HG03460 (cell line): ENCODE data around the gene RBMY1D.
A peak's percentile ranks its signal among the peaks of the same experiment; 100 is the strongest.
"Not testable (repeated sequence)": the region's sequence is repeated elsewhere in the genome, so short reads cannot be mapped to it uniquely, and the experiment has no call there.

Source experiments
- ATAC-seq: cut with Tn5 transposase; IDR thresholded peaks from one replicate; pipeline ENCODE4 v1.9.1; 2021; ENCODE audit not compliant: unreplicated experiment

Gene RBMY1D

DNA sequence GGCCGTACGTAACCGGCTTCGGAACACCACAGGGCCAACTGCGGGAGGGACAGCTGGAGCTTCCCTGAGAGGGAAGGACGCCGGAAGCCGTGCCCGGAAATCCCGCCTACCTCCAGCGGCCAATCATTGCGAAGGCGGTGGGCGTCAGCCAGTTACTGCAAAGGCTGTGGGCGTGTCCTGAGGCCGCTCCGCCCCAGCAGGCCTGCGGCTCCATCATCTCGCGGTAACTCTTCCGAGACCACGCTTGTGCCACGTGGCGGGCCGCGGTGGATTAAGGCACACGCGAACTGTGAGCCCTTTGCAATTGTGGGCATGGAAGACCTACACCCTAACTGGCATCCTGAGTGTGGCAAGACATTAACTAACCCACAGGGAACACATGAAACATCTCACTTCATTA lies at the start of gene RBMY1D:
TSS of gene RBMY1D (minus strand) at position 101 of the 400 bp plus-strand sequence. CDS start 2,013 bp downstream, outside the sequence.
- ATAC-seq, result not testable (repeated sequence)

DNA sequence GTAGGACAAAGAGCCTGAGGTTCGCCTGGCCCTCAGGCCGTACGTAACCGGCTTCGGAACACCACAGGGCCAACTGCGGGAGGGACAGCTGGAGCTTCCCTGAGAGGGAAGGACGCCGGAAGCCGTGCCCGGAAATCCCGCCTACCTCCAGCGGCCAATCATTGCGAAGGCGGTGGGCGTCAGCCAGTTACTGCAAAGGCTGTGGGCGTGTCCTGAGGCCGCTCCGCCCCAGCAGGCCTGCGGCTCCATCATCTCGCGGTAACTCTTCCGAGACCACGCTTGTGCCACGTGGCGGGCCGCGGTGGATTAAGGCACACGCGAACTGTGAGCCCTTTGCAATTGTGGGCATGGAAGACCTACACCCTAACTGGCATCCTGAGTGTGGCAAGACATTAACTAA lies 23.6 kb upstream of the RBMY1D start, which contains the start of gene RBMY1E:
TSS of gene RBMY1E (minus strand) at position 101 of the 400 bp plus-strand sequence. CDS start 1,978 bp downstream, outside the sequence.
- ATAC-seq, result not testable (repeated sequence)

GRCh38 chrY:21869407-21870076 lies 24.8 kb downstream of the RBMY1D start:
- peak; percentile 86 for ATAC-seq

DNA sequence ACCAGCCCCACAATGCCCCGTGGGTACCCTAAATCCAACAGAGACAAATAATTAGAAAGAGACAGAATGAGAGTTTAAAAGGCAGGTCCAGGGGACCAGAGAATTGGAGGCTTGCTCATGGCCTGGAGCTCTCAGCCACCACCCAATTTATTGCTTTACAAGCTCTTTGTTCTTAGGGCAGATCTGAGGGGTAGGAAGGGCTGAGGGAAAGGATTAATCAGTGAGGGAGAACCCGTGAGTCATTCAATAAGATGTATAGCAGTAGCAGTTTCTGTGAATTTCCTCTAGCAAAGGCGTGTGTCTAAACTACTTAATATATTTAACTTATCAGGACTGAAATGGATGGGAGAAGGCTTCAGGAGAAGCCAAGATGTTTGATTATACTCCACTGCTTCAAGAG lies 48.8 kb downstream of the RBMY1D start:
- no peak for ATAC-seq

DNA sequence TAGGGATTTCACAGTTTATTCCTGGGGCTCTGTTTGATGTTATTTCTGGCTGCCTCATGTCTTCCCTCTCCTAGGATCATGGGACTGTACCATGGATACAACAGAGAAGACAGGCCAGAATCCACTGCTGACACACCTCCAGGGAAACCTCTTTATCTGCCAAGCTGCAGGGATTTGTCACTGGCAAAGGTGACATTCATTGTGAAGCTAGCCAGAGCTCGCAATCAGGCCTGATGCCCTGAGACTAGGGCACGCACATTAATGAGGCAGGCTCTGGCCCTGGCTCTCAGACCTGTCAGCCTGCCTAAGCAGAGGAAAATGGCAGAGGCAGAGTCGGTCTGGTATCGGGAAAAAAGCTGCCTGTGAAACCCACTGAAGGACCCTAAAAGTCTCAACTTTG lies 52.2 kb downstream of the RBMY1D start:
- no peak for ATAC-seq

DNA sequence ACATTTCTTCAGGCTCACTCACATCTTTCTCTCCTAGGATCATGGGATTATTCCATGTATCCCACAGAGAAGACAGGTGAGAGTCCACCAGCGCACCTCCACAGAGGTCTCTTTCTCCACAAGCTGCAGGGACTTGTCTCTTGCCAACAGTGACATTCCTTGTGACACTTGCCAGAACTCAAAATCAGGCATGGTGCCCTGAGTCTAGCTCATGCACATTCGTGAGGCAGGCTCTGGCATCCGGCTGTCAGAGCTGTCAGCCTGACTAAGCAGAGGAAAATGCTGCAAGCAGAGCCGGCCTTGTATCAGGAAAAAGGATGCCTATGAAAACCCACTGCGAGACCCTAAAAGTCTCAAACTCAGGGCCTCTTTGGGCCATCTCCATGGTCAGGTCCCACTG lies 54.8 kb downstream of the RBMY1D start:
- ATAC-seq, result no peak

DNA sequence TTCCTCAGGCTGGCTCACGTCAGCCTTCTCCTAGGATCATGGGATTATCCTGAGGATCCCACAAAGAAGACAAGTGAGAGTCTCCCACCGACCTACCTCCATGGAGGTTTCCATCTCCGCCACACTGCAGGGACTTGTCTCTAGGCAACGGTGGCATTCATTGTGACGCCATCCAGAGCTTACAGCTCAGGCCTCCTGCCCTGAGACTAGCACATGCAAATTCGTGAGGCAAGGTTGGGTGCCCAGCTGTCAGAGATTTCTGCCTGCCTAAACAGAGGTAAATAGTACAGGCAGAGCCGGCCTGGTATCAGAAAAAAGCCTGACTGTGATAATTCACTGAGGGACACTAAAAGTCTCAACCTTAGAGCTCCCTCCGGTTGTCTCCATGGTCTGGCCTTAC lies 58.0 kb downstream of the RBMY1D start:
- no peak for ATAC-seq

DNA sequence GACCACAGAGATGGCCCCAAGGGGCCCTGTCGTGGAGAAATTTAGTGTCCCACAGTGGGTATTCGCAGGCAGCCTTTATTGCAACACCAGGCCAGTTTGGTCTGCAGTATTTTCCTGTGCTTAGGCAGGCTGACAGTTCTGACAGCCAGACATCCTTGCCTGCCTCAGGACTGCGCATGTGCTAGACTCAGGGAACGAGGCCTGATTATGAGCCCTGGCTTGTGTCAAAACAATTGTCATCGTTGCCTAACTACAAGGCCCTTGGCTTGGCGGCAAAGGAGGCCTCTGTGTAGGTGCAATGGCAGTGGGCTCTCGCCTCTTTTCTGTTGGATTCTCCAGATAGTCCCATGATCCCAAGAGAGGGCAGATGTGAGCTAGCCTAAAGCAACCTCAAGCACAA lies 59.3 kb downstream of the RBMY1D start:
- no peak for ATAC-seq
